SK-N-SH (cell line): ENCODE results near the gene MASP1. TPM values are rescaled to one million over a fixed set of nuclear protein-coding genes. Genes with fewer than 3 reads are reported as not detected.

Experiments
- CTCF ChIA-PET: fragments of 300-600, 350-600 bp; formaldehyde crosslinking; extraction: SDS; loops from one replicate; lab custom pipeline; 2021; lab: Yijun Ruan, JAX
- POLR2A ChIA-PET: fragments of 350-600 bp; sonication (Branson Sonifier 250); formaldehyde crosslinking; extraction: SDS; loops from one replicate; lab custom pipeline; 2020; ENCODE audit warnings: antibody characterized with exemption, inconsistent platforms; lab: Yijun Ruan, JAX
- DNase-seq: peaks from one replicate; pipeline ENCODE4 v3.0.0; 2012
- H2AFZ ChIP-seq: fragments of 200-600 bp; sonication (generic); 2 replicates; pipeline ENCODE4 v1.8.1; 2016; ENCODE audit warnings: antibody characterized with exemption, mild to moderate bottlenecking, low read depth
- H3F3A ChIP-seq: fragments of 200-600 bp; sonication (generic); replicated peaks from 2 replicates; pipeline ENCODE3; 2016; ENCODE audit warnings: antibody characterized with exemption, mild to moderate bottlenecking; ENCODE audit not compliant: insufficient read depth
- H3K27ac ChIP-seq, 2 experiments: fragments of 200-500 bp in 1 of 2; fragments of 200-600 bp in 1 of 2; sonication (Bioruptor generic) in 1 of 2; sonication (generic), shearing (Covaris generic) in 1 of 2; 2 replicates each; pipeline versions ENCODE4 v1.5.1 to v1.6.1; 2014 to 2016; ENCODE audit warnings: low read depth in 2 of 2, inconsistent platforms in 1 of 2, low read length in 1 of 2, mild to moderate bottlenecking in 1 of 2, mixed read lengths in 1 of 2
- H3K27me3 ChIP-seq: fragments of 200-600 bp; sonication (generic), shearing (Covaris generic); 2 replicates; pipeline ENCODE4 v1.6.1; 2016; ENCODE audit warnings: mixed run types; ENCODE audit not compliant: insufficient read depth
- H3K36me3 ChIP-seq, 2 experiments: fragments of 200-500 bp in 1 of 2; fragments of 200-600 bp in 1 of 2; sonication (Bioruptor generic) in 1 of 2; sonication (generic) in 1 of 2; replicated peaks in 1 of 2; 2 replicates each; pipeline versions ENCODE3 to v1.5.1; 2014 to 2016; ENCODE audit warnings: low read length in 1 of 2, mild to moderate bottlenecking in 1 of 2; ENCODE audit not compliant: insufficient read depth in 2 of 2, control insufficient read depth in 1 of 2
- H3K4me1 ChIP-seq, 2 experiments: fragments of 200-500 bp in 1 of 2; fragments of 200-600 bp in 1 of 2; sonication (Bioruptor generic) in 1 of 2; sonication (generic), shearing (Covaris generic) in 1 of 2; 2 replicates each; pipeline versions ENCODE4 v1.5.1 to v1.6.1; 2014 to 2016; ENCODE audit warnings: low read depth in 1 of 2, low read length in 1 of 2, mixed run types in 1 of 2; ENCODE audit not compliant: insufficient read depth in 2 of 2, control insufficient read depth in 1 of 2
- H3K4me2 ChIP-seq: fragments of 200-600 bp; sonication (generic), shearing (Covaris generic); 2 replicates; pipeline ENCODE4 v1.6.1; 2017; ENCODE audit warnings: mixed run types
- H3K4me3 ChIP-seq, 2 experiments: fragments of 200-500 bp in 1 of 2; fragments of 200-600 bp in 1 of 2; sonication (Bioruptor generic) in 1 of 2; sonication (generic), shearing (Covaris generic) in 1 of 2; 2 replicates each; pipeline versions ENCODE4 v1.5.1 to v1.8.1; 2014 to 2016; ENCODE audit warnings: low read depth in 2 of 2, inconsistent platforms in 1 of 2, low read length in 1 of 2, mild to moderate bottlenecking in 1 of 2, mixed read lengths in 1 of 2, moderate library complexity in 1 of 2
- H3K79me2 ChIP-seq: fragments of 200-600 bp; sonication (generic); 2 replicates; pipeline ENCODE4 v1.8.1; 2017; ENCODE audit warnings: mild to moderate bottlenecking; ENCODE audit not compliant: insufficient read depth
- H3K9ac ChIP-seq: fragments of 200-600 bp; sonication (generic); 2 replicates; pipeline ENCODE4 v1.6.1; 2017; ENCODE audit warnings: mixed run types
- H3K9me2 ChIP-seq: fragments of 200-600 bp; sonication (generic); 2 replicates; pipeline ENCODE4 v1.6.1; 2017; ENCODE audit warnings: mixed run types
- H3K9me3 ChIP-seq: fragments of 200-600 bp; sonication (generic); 2 replicates; pipeline ENCODE4 v1.6.1; 2017; ENCODE audit warnings: mixed run types, mild to moderate bottlenecking, moderate library complexity
- H4K20me1 ChIP-seq: fragments of 200-600 bp; sonication (generic); 2 replicates; pipeline ENCODE4 v1.6.1; 2017; ENCODE audit warnings: mild to moderate bottlenecking, mixed run types; ENCODE audit not compliant: insufficient read depth
- CHD2 ChIP-seq: fragments of 150-350 bp; IDR thresholded peaks from 2 replicates; pipeline ENCODE4 v1.6.1; 2018; ENCODE audit warnings: low read length; ENCODE audit not compliant: partially characterized antibody
- CTCF ChIP-seq: fragments of 200-600 bp; sonication (generic); IDR thresholded peaks from 2 replicates; pipeline ENCODE4 v1.6.1; 2017; ENCODE audit warnings: antibody characterized with exemption, mild to moderate bottlenecking, moderate library complexity
- EZH2phosphoT487 ChIP-seq: fragments of 200-600 bp; sonication (generic); IDR thresholded peaks from 2 replicates; pipeline ENCODE4 v1.6.1; 2017; ENCODE audit warnings: low read depth, mixed run types, mild to moderate bottlenecking, antibody characterized with exemption, moderate library complexity, borderline replicate concordance
- FOXJ3 ChIP-seq: sonication (generic); formaldehyde crosslinking; IDR thresholded peaks from 2 replicates; pipeline ENCODE4 v1.5.1; 2020; ENCODE audit warnings: mild to moderate bottlenecking, missing genetic modification reagents
- FOXM1 ChIP-seq: IDR thresholded peaks from 2 replicates; pipeline ENCODE4 v1.4.0; 2012; ENCODE audit warnings: low read depth, mild to moderate bottlenecking
- GATA2 ChIP-seq: sonication (generic); formaldehyde crosslinking; IDR thresholded peaks from 2 replicates; pipeline ENCODE4 v1.5.0; 2020; ENCODE audit warnings: mild to moderate bottlenecking, missing genetic modification reagents
- JUND ChIP-seq: IDR thresholded peaks from 2 replicates; pipeline ENCODE4 v1.4.0; 2012
- MAX ChIP-seq: IDR thresholded peaks from 2 replicates; pipeline ENCODE4 v1.4.0; 2012; ENCODE audit warnings: low read depth
- MEF2A ChIP-seq: IDR thresholded peaks from 2 replicates; pipeline ENCODE4 v1.4.0; 2012; ENCODE audit warnings: low read depth, borderline replicate concordance
- NFIC ChIP-seq: IDR thresholded peaks from 2 replicates; pipeline ENCODE4 v1.4.0; 2012; ENCODE audit warnings: borderline replicate concordance
- NRF1 ChIP-seq: IDR thresholded peaks from 2 replicates; pipeline ENCODE4 v1.6.1; 2012; ENCODE audit warnings: low read depth, mild to moderate bottlenecking, low read length
- POLR2AphosphoS5 ChIP-seq: IDR thresholded peaks from 2 replicates; pipeline ENCODE4 v1.6.1; 2012; ENCODE audit warnings: low read depth, low read length
- RAD21 ChIP-seq: IDR thresholded peaks from 2 replicates; pipeline ENCODE4 v1.6.1; 2012; ENCODE audit warnings: mild to moderate bottlenecking, low read length
- RCOR1 ChIP-seq: fragments of 150-350 bp; IDR thresholded peaks from 2 replicates; pipeline ENCODE4 v1.6.1; 2017; ENCODE audit warnings: antibody characterized with exemption, low read length
- RFX5 ChIP-seq: IDR thresholded peaks from 2 replicates; pipeline ENCODE4 v1.6.1; 2012; ENCODE audit warnings: mild to moderate bottlenecking, improper control_type of control experiment, low read length
- RXRA ChIP-seq: IDR thresholded peaks from 2 replicates; pipeline ENCODE4 v1.4.0; 2012; ENCODE audit warnings: low read depth, mild to moderate bottlenecking, borderline replicate concordance
- SIN3A ChIP-seq: IDR thresholded peaks from 2 replicates; pipeline ENCODE4 v1.6.1; 2012; ENCODE audit warnings: low read depth, mild to moderate bottlenecking, low read length, moderate library complexity, borderline replicate concordance
- SMC3 ChIP-seq: IDR thresholded peaks from 2 replicates; pipeline ENCODE4 v1.6.1; 2012; ENCODE audit warnings: low read depth, low read length, improper control_type of control experiment
- TAF1 ChIP-seq: IDR thresholded peaks from 2 replicates; pipeline ENCODE4 v1.6.1; 2012; ENCODE audit warnings: low read depth, mild to moderate bottlenecking, low read length, moderate library complexity, borderline replicate concordance
- TCF12 ChIP-seq: IDR thresholded peaks from 2 replicates; pipeline ENCODE4 v1.4.0; 2012
- TEAD4 ChIP-seq: IDR thresholded peaks from 2 replicates; pipeline ENCODE4 v1.4.0; 2012; ENCODE audit warnings: mild to moderate bottlenecking, borderline replicate concordance; ENCODE audit not compliant: insufficient read depth
- YY1 ChIP-seq: IDR thresholded peaks from 2 replicates; pipeline ENCODE4 v1.4.0; 2012; ENCODE audit warnings: low read depth, mild to moderate bottlenecking
- ZBTB33 ChIP-seq: IDR thresholded peaks from 2 replicates; pipeline ENCODE4 v1.4.0; 2012; ENCODE audit warnings: low read depth, borderline replicate concordance
- WGBS: methylation state at CpG from one replicate; pipeline ENCODE4 v1.1.6; 2017; ENCODE audit warnings: low lambda C conversion rate; 5-methylcytosine and 5-hydroxymethylcytosine counted together
- polyA plus RNA-seq, 3 experiments: library from polyadenylated mRNA; depleted of rRNA; stranded (reverse); fragments of >200 nt; gene quantifications; 2 replicates each; pipeline ENCODE4 v1.2.3, GENCODE V29; 2012

The MASP1 gene
- polyA plus RNA-seq, 1 of the 3 experiments (the other 2 are of a cell fraction), result not detected

- Histone ChIP-seq H3K9me2 (no peaks in the 10 kb centered on the region), H2AFZ (peak overlapping the region; percentile 70; the same call in 1 of the 2 replicates), H3K4me2 (peak overlapping the region; percentile 78), H4K20me1 (no peaks in the 10 kb centered on the region), H3F3A (no peaks in the 10 kb centered on the region), H3K9me3 (no peaks in the 10 kb centered on the region), H3K36me3 (no peaks in the 10 kb centered on the region), H3K79me2 (no peaks in the 10 kb centered on the region), H3K27me3 (peaks cover 21% of the 10 kb centered on the region; the same call in 1 of the 2 replicates), H3K4me1 (no peaks in the 10 kb centered on the region; a peak in 1 of 4 replicates), H3K27ac (no peak overlapping the region), H3K4me3 (peak overlapping the region in 1 of 2 experiments; percentile 48; a peak in 2 of 4 replicates), H3K9ac (no peak overlapping the region)
- CTCF ChIA-PET, result interaction anchor here (0.7 to 7.8 kb wide), 33 partner anchors 10 to 400 kb away, joined by 3 to 192 read pairs (median 6); partner anchors contain the start of gene RPL39L
- peak; percentile 29 for DNase-seq
- POLR2A ChIA-PET, result no interaction called here
- 12% methylated on average over 5 of the region's 7 CpGs for WGBS
- TF ChIP-seq SIN3A (no peak), CTCF (peak; percentile 68), GATA2 (CRISPR knock-in tag) (no peak), POLR2AphosphoS5 (no peak), RAD21 (peak; percentile 51), SMC3 (peak; percentile 30)
Measured at GRCh38 chr3:187319699-187320302, 28.3 kb upstream of the MASP1 start.

- H3K9me2 ChIP-seq, result no peaks in the 10 kb centered on the region
- H2AFZ ChIP-seq, result peak overlapping the region; percentile 70
- POLR2A ChIA-PET, result no interaction called here
- peak overlapping the region; percentile 25 to 48; a peak in 3 of 4 replicates for H3K4me3 ChIP-seq
- no peaks in the 10 kb centered on the region for H3K36me3 ChIP-seq
- H3K79me2 ChIP-seq, result no peaks in the 10 kb centered on the region
- H4K20me1 ChIP-seq, result no peaks in the 10 kb centered on the region
- WGBS, result 10% methylated on average over 13 of the region's 13 CpGs
- no peak overlapping the region for H3K27ac ChIP-seq
- H3K9me3 ChIP-seq, result no peaks in the 10 kb centered on the region
- DNase-seq, result peak; percentile 49
- H3K9ac ChIP-seq, result no peak overlapping the region
- peak overlapping the region; percentile 78 for H3K4me2 ChIP-seq
- CTCF ChIA-PET, result interaction anchor here (0.6 to 7.8 kb wide), 50 partner anchors 10 to 1914 kb away, joined by 3 to 192 read pairs (median 4); no protein-coding TSS in a partner anchor
- H3K4me1 ChIP-seq, result no peaks in the 10 kb centered on the region; a peak in 1 of 4 replicates
- no peaks in the 10 kb centered on the region for H3F3A ChIP-seq
- peaks cover 21% of the 10 kb centered on the region; the same call in 1 of the 2 replicates for H3K27me3 ChIP-seq
- TF ChIP-seq YY1, result no peak
- no peak for TF ChIP-seq TAF1
- no peak for TF ChIP-seq RXRA
- no peak for TF ChIP-seq RCOR1
- TF ChIP-seq TEAD4, result no peak
- no peak for TF ChIP-seq MAX
- TF ChIP-seq EZH2phosphoT487, result no peak
- no peak for TF ChIP-seq SIN3A
- TF ChIP-seq NRF1, result no peak
- TF ChIP-seq NFIC, result no peak
- no peak for TF ChIP-seq MEF2A
- TF ChIP-seq RAD21, result peak; percentile 81
- TF ChIP-seq FOXJ3 (CRISPR knock-in tag), result no peak
- TF ChIP-seq ZBTB33, result no peak
- peak; percentile 74 for TF ChIP-seq SMC3
- 0 out of 2 replicates have a peak, but pooled peaks have one; percentile 27 for TF ChIP-seq TCF12
- no peak for TF ChIP-seq JUND
- no peak for TF ChIP-seq FOXM1
- no peak for TF ChIP-seq GATA2 (CRISPR knock-in tag)
- TF ChIP-seq POLR2AphosphoS5, result no peak
- no peak for TF ChIP-seq RFX5
- no peak for TF ChIP-seq CHD2
Measured at GRCh38 chr3:187318819-187319616, 27.5 kb upstream of the MASP1 start.
